IMR-90 (cell line): ENCODE data around the gene C10orf71. TPM values are rescaled to one million over a fixed set of nuclear protein-coding genes. Genes with fewer than 3 reads are reported as not detected.

Experiments used
- ATAC-seq: fragments of 200-7000 bp; cut with Tn5 transposase; 2 replicates; pipeline ENCODE4 v1.9.1; 2020; ENCODE audit warnings: low read depth, mild to moderate bottlenecking, moderate library complexity
- BruUV-seq: library from RNA; stranded (reverse); fragments of 400-500 nt; replicated peaks from 2 replicates; lab custom pipeline; 2021; lab: Mats Ljungman, UMichigan
- CTCF ChIA-PET: fragments of 300-600 bp; formaldehyde crosslinking; extraction: SDS; loops from one replicate; lab custom pipeline; 2021; ENCODE audit warnings: antibody characterized with exemption; lab: Yijun Ruan, JAX
- POLR2A ChIA-PET: fragments of 300-600 bp; sonication (Branson Sonifier 250); formaldehyde crosslinking; loops from one replicate; lab custom pipeline; 2022; ENCODE audit warnings: antibody characterized with exemption; ENCODE audit not compliant: unreplicated experiment; lab: Charles Lee
- DNase-seq: peaks from one replicate; pipeline ENCODE4 v3.0.0; 2013
- H2AFZ ChIP-seq: replicated peaks from 2 replicates; pipeline ENCODE3; 2013; ENCODE audit warnings: low read length, mild to moderate bottlenecking; ENCODE audit not compliant: poor library complexity
- H2AK5ac ChIP-seq: 2 replicates; pipeline ENCODE4 v1.6.1; 2013; ENCODE audit warnings: low read depth, low read length, inconsistent platforms
- H2AK9ac ChIP-seq: replicated peaks from 2 replicates; pipeline ENCODE3; 2013; ENCODE audit warnings: mild to moderate bottlenecking, low read depth, low read length, moderate library complexity; ENCODE audit not compliant: poor library complexity
- H2BK120ac ChIP-seq: 2 replicates; pipeline ENCODE4 v1.6.1; 2013; ENCODE audit warnings: low read depth, low read length, inconsistent platforms
- H2BK15ac ChIP-seq: 3 replicates; pipeline ENCODE4 v1.6.1; 2013; ENCODE audit warnings: low read depth, low read length, inconsistent platforms
- H2BK20ac ChIP-seq: 2 replicates; pipeline ENCODE4 v1.6.1; 2013; ENCODE audit warnings: low read depth, mild to moderate bottlenecking, inconsistent platforms, low read length, moderate library complexity
- H2BK5ac ChIP-seq: 2 replicates; pipeline ENCODE4 v1.6.1; 2013; ENCODE audit warnings: mild to moderate bottlenecking, low read depth, low read length, inconsistent platforms; ENCODE audit not compliant: poor library complexity, severe bottlenecking
- H3K14ac ChIP-seq: replicated peaks from 2 replicates; pipeline ENCODE4 v1.6.1; 2013; ENCODE audit warnings: low read depth, low read length, inconsistent platforms
- H3K18ac ChIP-seq: 2 replicates; pipeline ENCODE4 v1.6.1; 2013; ENCODE audit warnings: low read depth, low read length, control low read depth
- H3K23ac ChIP-seq: 2 replicates; pipeline ENCODE4 v1.6.1; 2013; ENCODE audit warnings: low read depth, low read length, inconsistent platforms
- H3K27ac ChIP-seq: 2 replicates; pipeline ENCODE4 v1.5.1; 2013; ENCODE audit warnings: mild to moderate bottlenecking, control low read depth, low read length; ENCODE audit not compliant: insufficient read depth
- H3K27me3 ChIP-seq: 2 replicates; pipeline ENCODE4 v1.6.1; 2013; ENCODE audit warnings: low read length; ENCODE audit not compliant: control insufficient read depth, insufficient read depth
- H3K36me3 ChIP-seq: 2 replicates; pipeline ENCODE4 v1.6.1; 2013; ENCODE audit warnings: low read length, mixed read lengths; ENCODE audit not compliant: control insufficient read depth, insufficient read depth
- H3K4ac ChIP-seq: 2 replicates; pipeline ENCODE4 v1.6.1; 2013; ENCODE audit warnings: low read depth, low read length, inconsistent platforms
- H3K4me1 ChIP-seq: 2 replicates; pipeline ENCODE4 v1.6.1; 2013; ENCODE audit warnings: low read length, mixed read lengths; ENCODE audit not compliant: control insufficient read depth, insufficient read depth
- H3K4me2 ChIP-seq: 2 replicates; pipeline ENCODE4 v1.6.1; 2013; ENCODE audit warnings: low read depth, mild to moderate bottlenecking, control low read depth, low read length, moderate library complexity
- H3K4me3 ChIP-seq: 2 replicates; pipeline ENCODE4 v1.5.1; 2013; ENCODE audit warnings: low read depth, mild to moderate bottlenecking, control low read depth, low read length, moderate library complexity; ENCODE audit not compliant: insufficient read depth
- H3K56ac ChIP-seq: 2 replicates; pipeline ENCODE4 v1.6.1; 2013; ENCODE audit warnings: low read length, inconsistent platforms; ENCODE audit not compliant: insufficient read depth; ENCODE audit errors: extremely low read depth
- H3K79me1 ChIP-seq, 2 experiments: 2 replicates each; pipeline ENCODE4 v1.6.1; 2013; ENCODE audit warnings: low read length in 2 of 2, inconsistent platforms in 1 of 2, low read depth in 1 of 2
- H3K9ac ChIP-seq: 2 replicates; pipeline ENCODE4 v1.6.1; 2013; ENCODE audit warnings: low read depth, low read length, control low read depth
- H3K9me1 ChIP-seq: 2 replicates; pipeline ENCODE4 v1.6.1; 2013; ENCODE audit warnings: low read length, inconsistent platforms; ENCODE audit not compliant: insufficient read depth
- H3K9me3 ChIP-seq: 2 replicates; pipeline ENCODE4 v1.6.1; 2013; ENCODE audit warnings: low read length; ENCODE audit not compliant: control insufficient read depth, insufficient read depth
- H4K20me1 ChIP-seq: 2 replicates; pipeline ENCODE4 v1.6.1; 2013; ENCODE audit warnings: low read length, inconsistent platforms; ENCODE audit not compliant: insufficient read depth
- H4K5ac ChIP-seq: 2 replicates; pipeline ENCODE4 v1.6.1; 2013; ENCODE audit warnings: mild to moderate bottlenecking, low read depth, low read length, control low read depth
- H4K8ac ChIP-seq, 2 experiments: 2 replicates each; pipeline ENCODE4 v1.6.1; 2013; ENCODE audit warnings: low read depth in 2 of 2, low read length in 2 of 2, control low read depth in 1 of 2, inconsistent platforms in 1 of 2
- H4K91ac ChIP-seq: 2 replicates; pipeline ENCODE4 v1.6.1; 2013; ENCODE audit warnings: low read depth, low read length, inconsistent platforms; ENCODE audit not compliant: insufficient read depth
- CHD1 ChIP-seq: IDR thresholded peaks from 2 replicates; pipeline ENCODE4 v1.6.1; 2012; ENCODE audit warnings: low read depth, low read length, improper control_type of control experiment
- NFE2L2 ChIP-seq: fragments of 150-350 bp; IDR thresholded peaks from 2 replicates; pipeline ENCODE4 v1.6.1; 2016; ENCODE audit warnings: low read depth, mild to moderate bottlenecking, low read length
- WGBS, 2 experiments: methylation state at CpG; one replicate each; pipeline versions ENCODE4 v1.1.5 to v1.1.7; 2013; ENCODE audit warnings: missing lambda C conversion rate in 2 of 2; ENCODE audit not compliant: insufficient read length in 1 of 2; ENCODE audit errors: extremely low coverage in 2 of 2; 5-methylcytosine and 5-hydroxymethylcytosine counted together
- dilution Hi-C: fragments of 300-500 bp; cut with HindIII; formaldehyde crosslinking; loops from one replicate; pipeline ENCODE4 v1.14.3; 2018; ENCODE audit warnings: low sequenced_read_pairs; ENCODE audit not compliant: unreplicated experiment
- in situ Hi-C: fragments of 300-500 bp; cut with MboI; formaldehyde crosslinking; loops from 3 replicates; pipeline ENCODE4 v1.14.3; 2019; ENCODE audit warnings: low sequenced_read_pairs, inconsistent platforms, mixed read lengths
- intact Hi-C: fragments of 100-400 bp; cut with micrococcal nuclease; formaldehyde crosslinking; loops from 2 replicates; pipeline ENCODE4 v1.10.0; 2022
- polyA plus RNA-seq, 3 experiments: library from polyadenylated mRNA; depleted of rRNA; stranded (reverse); fragments of >200 nt; gene quantifications; 2 replicates each; pipeline ENCODE4 v1.2.3, GENCODE V29; 2012; ENCODE audit warnings: low replicate concordance in 1 of 3
- total RNA-seq: library from RNA; depleted of rRNA; stranded (reverse); fragments of >200 nt; gene quantifications from 2 replicates; pipeline ENCODE4 v1.2.3, GENCODE V29; 2012
- TF ChIP-seq, protein P1 (sequence below): conservative IDR thresholded peaks from 2 replicates; pipeline ENCODE4 v1.5.1; 2012; ENCODE audit warnings: mild to moderate bottlenecking, low read depth, low read length, improper control_type of control experiment

C10orf71 gene
- total and polyA plus RNA-seq, 2 of the 4 experiments (the other 2 are of a cell fraction), result not detected

DNA sequence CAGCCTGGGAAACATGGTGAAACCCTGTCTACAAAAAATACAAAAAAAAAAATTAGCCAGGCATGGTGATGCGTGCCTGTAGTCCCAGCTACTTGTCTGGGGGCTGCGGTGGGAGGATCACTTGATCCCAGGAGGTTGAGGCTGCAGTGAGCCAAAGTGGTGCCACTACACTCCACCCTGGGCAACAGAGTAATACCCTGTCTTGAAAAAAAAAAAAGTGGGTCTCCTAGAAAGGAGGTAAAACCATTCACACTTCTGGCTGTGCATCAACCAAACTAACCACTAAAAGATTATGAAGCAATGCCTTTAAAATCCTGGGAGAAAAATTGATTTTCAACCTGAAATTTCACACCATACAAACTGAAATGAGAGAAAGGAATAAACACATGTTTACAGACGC is 35.4 kb upstream of the C10orf71 start:
- Histone ChIP-seq H3K23ac (no peak overlapping the region), H2AFZ (no peak overlapping the region), H3K4me2 (no peak overlapping the region), H3K9ac (no peak overlapping the region), H3K27ac (no peak overlapping the region), H3K79me1 (no peaks in the 10 kb centered on the region), H3K9me3 (no peaks in the 10 kb centered on the region; the same call in none of the 2 replicates), H4K91ac (no peak overlapping the region), H3K9me1 (no peaks in the 10 kb centered on the region), H3K27me3 (peaks cover 5% of the 10 kb centered on the region), H4K20me1 (no peaks in the 10 kb centered on the region), H3K36me3 (no peaks in the 10 kb centered on the region), H3K4me3 (no peak overlapping the region), H2BK20ac (no peak overlapping the region), H3K4ac (no peak overlapping the region), H4K8ac (no peak overlapping the region), H4K5ac (no peak overlapping the region), H3K14ac (no peak overlapping the region), H3K4me1 (no peaks in the 10 kb centered on the region), H2BK120ac (no peak overlapping the region), H3K18ac (no peak overlapping the region), H2BK5ac (no peak overlapping the region), H2BK15ac (no peak overlapping the region), H2AK5ac (no peak overlapping the region), H3K56ac (no peak overlapping the region), H2AK9ac (no peak overlapping the region)
- BruUV-seq, result no TSS peak
- in situ Hi-C loops (no loop called here), dilution Hi-C loops (no loop called here), intact Hi-C loops (no loop called here)
- TF ChIP-seq NFE2L2, result no peak
- no peak for TF ChIP-seq CHD1
- TF ChIP-seq, protein P1, sequence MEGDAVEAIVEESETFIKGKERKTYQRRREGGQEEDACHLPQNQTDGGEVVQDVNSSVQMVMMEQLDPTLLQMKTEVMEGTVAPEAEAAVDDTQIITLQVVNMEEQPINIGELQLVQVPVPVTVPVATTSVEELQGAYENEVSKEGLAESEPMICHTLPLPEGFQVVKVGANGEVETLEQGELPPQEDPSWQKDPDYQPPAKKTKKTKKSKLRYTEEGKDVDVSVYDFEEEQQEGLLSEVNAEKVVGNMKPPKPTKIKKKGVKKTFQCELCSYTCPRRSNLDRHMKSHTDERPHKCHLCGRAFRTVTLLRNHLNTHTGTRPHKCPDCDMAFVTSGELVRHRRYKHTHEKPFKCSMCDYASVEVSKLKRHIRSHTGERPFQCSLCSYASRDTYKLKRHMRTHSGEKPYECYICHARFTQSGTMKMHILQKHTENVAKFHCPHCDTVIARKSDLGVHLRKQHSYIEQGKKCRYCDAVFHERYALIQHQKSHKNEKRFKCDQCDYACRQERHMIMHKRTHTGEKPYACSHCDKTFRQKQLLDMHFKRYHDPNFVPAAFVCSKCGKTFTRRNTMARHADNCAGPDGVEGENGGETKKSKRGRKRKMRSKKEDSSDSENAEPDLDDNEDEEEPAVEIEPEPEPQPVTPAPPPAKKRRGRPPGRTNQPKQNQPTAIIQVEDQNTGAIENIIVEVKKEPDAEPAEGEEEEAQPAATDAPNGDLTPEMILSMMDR, result no peak
- no CpG with 5 or more reads among the region's 3 CpGs for WGBS, 2 experiments
- DNase-seq (no peak), ATAC-seq (no peak)
- POLR2A ChIA-PET, result no interaction called here
- CTCF ChIA-PET, result no interaction called here
